Endothelial cell of umbilical vein (primary cell): Measurements from ENCODE around the gene LUC7L. TPM values are rescaled to one million over a fixed set of nuclear protein-coding genes. Genes with fewer than 3 reads are reported as not detected.

Source experiments
- BruUV-seq: library from RNA; stranded (reverse); fragments of 400-500 nt; replicated peaks from 2 replicates; lab custom pipeline; 2021; lab: Mats Ljungman, UMichigan
- CTCF ChIA-PET: fragments of 300-600, 350-600 bp; sonication (Branson Sonifier 250); formaldehyde crosslinking; loops from one replicate; lab custom pipeline; 2021; ENCODE audit warnings: antibody characterized with exemption, inconsistent platforms; lab: Charles Lee
- POLR2A ChIA-PET: fragments of 300-600, 350-600 bp; sonication (Branson Sonifier 250); formaldehyde crosslinking; loops from one replicate; lab custom pipeline; 2021; ENCODE audit warnings: antibody characterized with exemption, inconsistent platforms; lab: Charles Lee
- DNase-seq: peaks from one replicate; pipeline ENCODE4 v3.0.0-alpha.2; 2011; ENCODE audit warnings: low read depth, low spot score
- FAIRE-seq: peaks from 2 replicates; lab custom pipeline; 2011; peaks lifted over from hg19 to GRCh38; lab: Jason Lieb, UNC
- H2AFZ ChIP-seq: 2 replicates; pipeline ENCODE4 v1.6.0; 2012; ENCODE audit warnings: low read depth, low read length, control low read depth, inconsistent platforms
- H3K27ac ChIP-seq: 2 replicates; pipeline ENCODE4 v1.5.1; 2011; ENCODE audit warnings: low read depth, mild to moderate bottlenecking, control low read depth, low read length, moderate library complexity; ENCODE audit not compliant: insufficient read depth
- H3K27me3 ChIP-seq, 2 experiments: 2 replicates each; pipeline versions ENCODE4 v1.6.0 to v1.6.1; 2011; ENCODE audit warnings: low read length in 2 of 2, mixed read lengths in 1 of 2; ENCODE audit not compliant: control insufficient read depth in 2 of 2, insufficient read depth in 2 of 2
- H3K36me3 ChIP-seq, 2 experiments: 2 replicates in 1 of 2; 3 replicates in 1 of 2; pipeline ENCODE4 v1.5.1; 2011; ENCODE audit warnings: low read length in 2 of 2, mild to moderate bottlenecking in 1 of 2, moderate library complexity in 1 of 2; ENCODE audit not compliant: control insufficient read depth in 2 of 2, insufficient read depth in 2 of 2; ENCODE audit errors: extremely low read depth in 1 of 2
- H3K4me1 ChIP-seq: 3 replicates; pipeline ENCODE4 v1.5.1; 2011; ENCODE audit warnings: mild to moderate bottlenecking, low read length; ENCODE audit not compliant: control insufficient read depth, insufficient read depth; ENCODE audit errors: extremely low read depth
- H3K4me2 ChIP-seq: 2 replicates; pipeline ENCODE4 v1.6.1; 2011; ENCODE audit warnings: low read length, control low read depth, mixed read lengths; ENCODE audit not compliant: insufficient read depth
- H3K4me3 ChIP-seq, 3 experiments: fragments of 200-600 bp in 1 of 3; sonication (generic), shearing (Covaris generic) in 1 of 3; replicated peaks in 1 of 3; 2 replicates each; pipeline ENCODE4 v1.5.1; 2011 to 2016; ENCODE audit warnings: control low read depth in 3 of 3, low read length in 3 of 3, mild to moderate bottlenecking in 2 of 3, inconsistent platforms in 1 of 3, low read depth in 1 of 3, moderate library complexity in 1 of 3; ENCODE audit not compliant: insufficient read depth in 1 of 3
- H3K79me2 ChIP-seq: 2 replicates; pipeline ENCODE4 v1.6.0; 2012; ENCODE audit warnings: low read length, inconsistent platforms; ENCODE audit not compliant: control insufficient read depth, insufficient read depth
- H3K9ac ChIP-seq: replicated peaks from 2 replicates; pipeline ENCODE3; 2011; ENCODE audit warnings: low read length, control low read depth; ENCODE audit not compliant: insufficient read depth; ENCODE audit errors: extremely low read depth
- H3K9me1 ChIP-seq: replicated peaks from 3 replicates; pipeline ENCODE4 v1.6.0; 2011; ENCODE audit warnings: mild to moderate bottlenecking, low read length; ENCODE audit not compliant: control insufficient read depth, insufficient read depth; ENCODE audit errors: extremely low read depth
- H3K9me3 ChIP-seq: replicated peaks from 2 replicates; pipeline ENCODE4 v1.5.1; 2012; ENCODE audit warnings: low read length, inconsistent platforms; ENCODE audit not compliant: control insufficient read depth, insufficient read depth
- H4K20me1 ChIP-seq: replicated peaks from 2 replicates; pipeline ENCODE3; 2011; ENCODE audit warnings: mild to moderate bottlenecking, low read length; ENCODE audit not compliant: control insufficient read depth, insufficient read depth; ENCODE audit errors: extremely low read depth
- MAX ChIP-seq: IDR thresholded peaks from 2 replicates; pipeline ENCODE4 v1.6.1; 2011; ENCODE audit not compliant: insufficient read depth, insufficient read length
- POLR2A ChIP-seq: IDR thresholded peaks from 2 replicates; pipeline ENCODE4 v1.6.1; 2012; ENCODE audit warnings: low read depth, mild to moderate bottlenecking, control low read depth, low read length
- POLR2AphosphoS5 ChIP-seq: IDR thresholded peaks from 2 replicates; pipeline ENCODE4 v1.6.1; 2012; ENCODE audit warnings: low read depth, mild to moderate bottlenecking, control low read depth, low read length, moderate library complexity; ENCODE audit not compliant: insufficient read depth
- dilution Hi-C: fragments of 300-500 bp; cut with MboI; formaldehyde crosslinking; loops from one replicate; pipeline ENCODE4 v1.15.0; 2019; ENCODE audit warnings: low sequenced_read_pairs; ENCODE audit not compliant: extremely low pct_ligation_motif_present
- intact Hi-C: fragments of 100-400 bp; cut with micrococcal nuclease; formaldehyde crosslinking; loops from one replicate; pipeline ENCODE4 v1.10.0; 2022
- polyA plus RNA-seq, 4 experiments: library from polyadenylated mRNA; depleted of rRNA in 3 of 4; stranded (reverse) in 3 of 4; unstranded in 1 of 4; fragments of >200 nt; gene quantifications; 2 replicates each; pipeline versions ENCODE4 v1.2.1 to v1.2.3, GENCODE V29; 2011 to 2012; ENCODE audit warnings: missing spikeins in 1 of 4
- total RNA-seq: library from RNA; stranded (reverse); gene quantifications from 2 replicates; pipeline ENCODE4 v1.2.3, GENCODE V29; 2021
- TF ChIP-seq, protein P1 (sequence below), 2 donors: IDR thresholded peaks; 1 replicate in 1 of 2; 2 replicates in 1 of 2; pipeline ENCODE4 v1.5.1; 2011; ENCODE audit warnings: low read length in 2 of 2, mild to moderate bottlenecking in 2 of 2, moderate library complexity in 2 of 2, control low read depth in 1 of 2, inconsistent platforms in 1 of 2, low read depth in 1 of 2; ENCODE audit not compliant: insufficient read depth in 1 of 2; ENCODE audit errors: extremely low read depth in 1 of 2

The LUC7L gene
- total and polyA plus RNA-seq, 2 donors (not counting 3 experiments of a cell fraction or from before 2014, with no cell fraction given), result 75.4 to 94.7 TPM

DNA sequence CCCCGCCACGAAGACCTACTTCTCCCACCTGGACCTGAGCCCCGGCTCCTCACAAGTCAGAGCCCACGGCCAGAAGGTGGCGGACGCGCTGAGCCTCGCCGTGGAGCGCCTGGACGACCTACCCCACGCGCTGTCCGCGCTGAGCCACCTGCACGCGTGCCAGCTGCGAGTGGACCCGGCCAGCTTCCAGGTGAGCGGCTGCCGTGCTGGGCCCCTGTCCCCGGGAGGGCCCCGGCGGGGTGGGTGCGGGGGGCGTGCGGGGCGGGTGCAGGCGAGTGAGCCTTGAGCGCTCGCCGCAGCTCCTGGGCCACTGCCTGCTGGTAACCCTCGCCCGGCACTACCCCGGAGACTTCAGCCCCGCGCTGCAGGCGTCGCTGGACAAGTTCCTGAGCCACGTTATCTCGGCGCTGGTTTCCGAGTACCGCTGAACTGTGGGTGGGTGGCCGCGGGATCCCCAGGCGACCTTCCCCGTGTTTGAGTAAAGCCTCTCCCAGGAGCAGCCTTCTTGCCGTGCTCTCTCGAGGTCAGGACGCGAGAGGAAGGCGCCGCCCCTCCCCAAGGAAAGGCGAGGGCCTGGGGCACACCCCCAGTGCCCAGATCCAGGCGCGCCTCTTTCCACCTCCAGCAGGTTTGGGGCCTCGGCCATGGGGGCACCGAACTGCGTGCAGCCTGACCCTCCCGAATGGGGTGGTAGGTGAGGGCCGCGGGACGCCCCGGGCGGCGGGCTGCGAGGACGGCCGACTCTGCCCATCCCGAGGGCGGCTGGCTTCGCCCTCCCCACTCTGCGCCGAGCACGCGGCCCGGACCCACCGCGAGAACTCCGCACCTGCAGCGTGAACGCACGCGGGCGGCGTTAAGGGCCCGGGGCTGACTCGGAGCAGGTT, 48.3 kb downstream of the LUC7L start:
- ChIA-PET POLR2A (interaction anchor here (1.4 kb wide), 1 partner anchor 74 kb away, joined by 3 read pairs; no protein-coding TSS in a partner anchor), CTCF (interaction anchor here (0.6 to 3.3 kb wide), 18 partner anchors 10 to 182 kb away, joined by 3 to 61 read pairs (median 4); no protein-coding TSS in a partner anchor)
- TF ChIP-seq POLR2AphosphoS5 (no peak), POLR2A (no peak), MAX (peak; percentile 86)
- TF ChIP-seq, protein P1, sequence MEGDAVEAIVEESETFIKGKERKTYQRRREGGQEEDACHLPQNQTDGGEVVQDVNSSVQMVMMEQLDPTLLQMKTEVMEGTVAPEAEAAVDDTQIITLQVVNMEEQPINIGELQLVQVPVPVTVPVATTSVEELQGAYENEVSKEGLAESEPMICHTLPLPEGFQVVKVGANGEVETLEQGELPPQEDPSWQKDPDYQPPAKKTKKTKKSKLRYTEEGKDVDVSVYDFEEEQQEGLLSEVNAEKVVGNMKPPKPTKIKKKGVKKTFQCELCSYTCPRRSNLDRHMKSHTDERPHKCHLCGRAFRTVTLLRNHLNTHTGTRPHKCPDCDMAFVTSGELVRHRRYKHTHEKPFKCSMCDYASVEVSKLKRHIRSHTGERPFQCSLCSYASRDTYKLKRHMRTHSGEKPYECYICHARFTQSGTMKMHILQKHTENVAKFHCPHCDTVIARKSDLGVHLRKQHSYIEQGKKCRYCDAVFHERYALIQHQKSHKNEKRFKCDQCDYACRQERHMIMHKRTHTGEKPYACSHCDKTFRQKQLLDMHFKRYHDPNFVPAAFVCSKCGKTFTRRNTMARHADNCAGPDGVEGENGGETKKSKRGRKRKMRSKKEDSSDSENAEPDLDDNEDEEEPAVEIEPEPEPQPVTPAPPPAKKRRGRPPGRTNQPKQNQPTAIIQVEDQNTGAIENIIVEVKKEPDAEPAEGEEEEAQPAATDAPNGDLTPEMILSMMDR (IDR thresholded peaks at IDR 0.05; ENCODE audit: extremely low read depth in 1 of 2, insufficient read depth in 1 of 2, low read depth in 1 of 2, low read length in 2 of 2), result no peak
- dilution Hi-C loops, result no loop called here
- peak overlapping the region in 1 of 3 experiments; percentile 1 for H3K4me3 ChIP-seq
- H3K27me3 ChIP-seq, result peaks cover 19 to 25% of the 10 kb centered on the region in 2 experiments
- no peaks in the 10 kb centered on the region for H3K9me1 ChIP-seq
- no peak overlapping the region for H2AFZ ChIP-seq
- intact Hi-C loops, result loop anchor here (1.0 to 5.0 kb wide), 4 partner anchors 64 to 171 kb away; partner anchors contain the start of gene AXIN1
- no TSS peak for BruUV-seq
- H3K9ac ChIP-seq, result no peak overlapping the region
- no peak overlapping the region for H3K27ac ChIP-seq
- no peaks in the 10 kb centered on the region for H3K36me3 ChIP-seq
- peaks cover 5% of the 10 kb centered on the region for H3K4me1 ChIP-seq
- DNase-seq (peak; percentile 71), FAIRE-seq (peak; percentile 74)
- no peaks in the 10 kb centered on the region for H3K79me2 ChIP-seq
- H3K9me3 ChIP-seq, result no peaks in the 10 kb centered on the region
- H3K4me2 ChIP-seq, result peak overlapping the region; percentile 51
- H4K20me1 ChIP-seq, result no peaks in the 10 kb centered on the region
